BLaER1 (cell line): ENCODE measurements around the gene STRN3.
A peak's percentile ranks its signal among the peaks of the same experiment; 100 is the strongest.

Experiments
- H3K27ac ChIP-seq: shearing (Covaris generic); formaldehyde crosslinking; 2 replicates; pipeline ENCODE4 v1.8.1; 2022
- H3K27me3 ChIP-seq: shearing (Covaris generic); formaldehyde crosslinking; 2 replicates; pipeline ENCODE4 v1.8.1; 2022
- H3K36me3 ChIP-seq: shearing (Covaris generic); formaldehyde crosslinking; 2 replicates; pipeline ENCODE4 v1.8.1; 2022
- H3K4me1 ChIP-seq: shearing (Covaris generic); formaldehyde crosslinking; 2 replicates; pipeline ENCODE4 v1.8.1; 2022
- H3K4me2 ChIP-seq: shearing (Covaris generic); formaldehyde crosslinking; 2 replicates; pipeline ENCODE4 v1.8.1; 2022
- H3K4me3 ChIP-seq: shearing (Covaris generic); formaldehyde crosslinking; 2 replicates; pipeline ENCODE4 v1.8.1; 2022
- H3K9ac ChIP-seq: shearing (Covaris generic); formaldehyde crosslinking; 2 replicates; pipeline ENCODE4 v1.8.1; 2022
- H3K9me3 ChIP-seq: shearing (Covaris generic); formaldehyde crosslinking; 2 replicates; pipeline ENCODE4 v1.8.1; 2022
- H4K20me1 ChIP-seq: shearing (Covaris generic); formaldehyde crosslinking; 2 replicates; pipeline ENCODE4 v1.8.1; 2022
- Cebpa-rat ChIP-seq: shearing (Covaris generic); IDR thresholded peaks from 2 replicates; pipeline ENCODE4 v1.8.1; 2022

The STRN3 gene

GRCh38 chr14:31038521-31039166, 12.5 kb upstream of the STRN3 start:
- H3K9ac ChIP-seq: no peak overlapping the region
- H3K36me3 ChIP-seq: no peaks in the 10 kb centered on the region
- no peak overlapping the region for H3K4me2 ChIP-seq
- H4K20me1 ChIP-seq: no peaks in the 10 kb centered on the region
- no peaks in the 10 kb centered on the region for H3K9me3 ChIP-seq
- H3K4me1 ChIP-seq: no peaks in the 10 kb centered on the region
- TF ChIP-seq Cebpa-rat: no peak
- no peak overlapping the region for H3K4me3 ChIP-seq
- H3K27me3 ChIP-seq: no peaks in the 10 kb centered on the region
- H3K27ac ChIP-seq: no peak overlapping the region

- H3K27ac ChIP-seq: no peak overlapping the region
These were observed 11.6 kb upstream of the STRN3 start for GRCh38 chr14:31037709-31038221.

GRCh38 chr14:31036552-31036951, 10.4 kb upstream of the STRN3 start:
- H3K27ac ChIP-seq: no peak overlapping the region
- H3K4me3 ChIP-seq: no peak overlapping the region
- TF ChIP-seq Cebpa-rat: no peak
- no peak overlapping the region for H3K4me2 ChIP-seq
- H3K9me3 ChIP-seq: no peaks in the 10 kb centered on the region
- H3K4me1 ChIP-seq: 0 out of 2 replicates have a peak, but pooled peaks cover 5% of the 10 kb centered on the region
- H3K27me3 ChIP-seq: no peaks in the 10 kb centered on the region
- no peak overlapping the region for H3K9ac ChIP-seq
- H4K20me1 ChIP-seq: no peaks in the 10 kb centered on the region
- no peaks in the 10 kb centered on the region for H3K36me3 ChIP-seq

More at GRCh38 chr14:31037709-31038221, 11.6 kb upstream of the STRN3 start:
- H3K27me3 ChIP-seq: no peaks in the 10 kb centered on the region
- no peak for TF ChIP-seq Cebpa-rat
- no peak overlapping the region for H3K4me2 ChIP-seq
- H3K36me3 ChIP-seq: no peaks in the 10 kb centered on the region
- 0 out of 2 replicates have a peak, but pooled peaks cover 5% of the 10 kb centered on the region for H3K4me1 ChIP-seq
- no peak overlapping the region for H3K9ac ChIP-seq
- H3K4me3 ChIP-seq: no peak overlapping the region
- H3K9me3 ChIP-seq: no peaks in the 10 kb centered on the region
- H4K20me1 ChIP-seq: no peaks in the 10 kb centered on the region

GRCh38 chr14:31030469-31030868, 4.3 kb upstream of the STRN3 start:
- no peak overlapping the region for H3K27ac ChIP-seq

GRCh38 chr14:31029016-31029970, 3.1 kb upstream of the STRN3 start:
- H3K4me2 ChIP-seq: no peak overlapping the region
- H4K20me1 ChIP-seq: peaks cover 11% of the 10 kb centered on the region
- H3K27ac ChIP-seq: no peak overlapping the region
- H3K36me3 ChIP-seq: no peaks in the 10 kb centered on the region
- H3K9me3 ChIP-seq: no peaks in the 10 kb centered on the region
- TF ChIP-seq Cebpa-rat: no peak
- no peak overlapping the region for H3K9ac ChIP-seq
- no peaks in the 10 kb centered on the region for H3K27me3 ChIP-seq
- peaks cover 12% of the 10 kb centered on the region for H3K4me1 ChIP-seq
- no peak overlapping the region for H3K4me3 ChIP-seq

More at GRCh38 chr14:31030469-31030868, 4.3 kb upstream of the STRN3 start:
- H4K20me1 ChIP-seq: no peaks in the 10 kb centered on the region
- no peak overlapping the region for H3K4me2 ChIP-seq
- H3K36me3 ChIP-seq: no peaks in the 10 kb centered on the region
- no peak overlapping the region for H3K9ac ChIP-seq
- H3K27me3 ChIP-seq: no peaks in the 10 kb centered on the region
- no peaks in the 10 kb centered on the region for H3K9me3 ChIP-seq
- TF ChIP-seq Cebpa-rat: no peak
- no peak overlapping the region for H3K4me3 ChIP-seq
- peaks cover 12% of the 10 kb centered on the region for H3K4me1 ChIP-seq

- H3K36me3 ChIP-seq: no peaks in the 10 kb centered on the region
- no peak overlapping the region for H3K4me3 ChIP-seq
- H3K27ac ChIP-seq: no peak overlapping the region
- peaks cover 15% of the 10 kb centered on the region for H3K4me1 ChIP-seq
- no peak overlapping the region; the same call in 1 of the 2 replicates for H3K4me2 ChIP-seq
- H3K27me3 ChIP-seq: no peaks in the 10 kb centered on the region
- H3K9me3 ChIP-seq: no peaks in the 10 kb centered on the region
- peaks cover 26% of the 10 kb centered on the region for H4K20me1 ChIP-seq
- no peak for TF ChIP-seq Cebpa-rat
- H3K9ac ChIP-seq: no peak overlapping the region
These were observed 1.7 kb upstream of the STRN3 start for GRCh38 chr14:31027847-31028246.

GRCh38 chr14:31026450-31027235, 464 bp upstream of the STRN3 start:
- Histone ChIP-seq H3K4me1 (peaks cover 15% of the 10 kb centered on the region), H3K9me3 (no peaks in the 10 kb centered on the region), H3K27ac (peak overlapping the region; percentile 98), H3K27me3 (no peaks in the 10 kb centered on the region), H3K4me2 (peak overlapping the region; percentile 70), H4K20me1 (peaks cover 38% of the 10 kb centered on the region), H3K4me3 (peak overlapping the region; percentile 99), H3K9ac (peak overlapping the region; percentile 99), H3K36me3 (peaks cover 11% of the 10 kb centered on the region; the same call in 1 of the 2 replicates)
- TF ChIP-seq Cebpa-rat: no peak

GRCh38 chr14:31025367-31026076, 657 bp downstream of the STRN3 start, which contains the start of gene AP4S1:
AP4S1 (plus strand) TSS chr14:31025649; CDS start chr14:31066197, 40,548 bp downstream.
- H3K4me1 ChIP-seq: peaks cover 15% of the 10 kb centered on the region
- peak within 1 kb of the TSS; percentile 99 for H3K4me3 ChIP-seq
- H3K4me2 ChIP-seq: peak within 1 kb of the TSS; percentile 87
- peak within 1 kb of the TSS; percentile 99 for H3K9ac ChIP-seq
- no peaks in the 10 kb centered on the region for H3K9me3 ChIP-seq
- H3K27me3 ChIP-seq: no peaks in the 10 kb centered on the region
- peaks cover 49% of the 10 kb centered on the region for H4K20me1 ChIP-seq
- H3K36me3 ChIP-seq: peaks cover 21% of the 10 kb centered on the region
- peak within 1 kb of the TSS; percentile 98 for H3K27ac ChIP-seq
- no peak for TF ChIP-seq Cebpa-rat
